Measurements from ENCODE around the gene SEPTIN10. TPM values are rescaled to one million over a fixed set of nuclear protein-coding genes. Genes with fewer than 3 reads are reported as not detected.
A peak's percentile ranks its signal among the peaks of the same experiment; 100 is the strongest.

Gene SEPTIN10
- total and polyA plus RNA-seq, 9 of the 15 experiments (the other 6 are each of a cell fraction or from before 2014, with no cell fraction given), result 0.40 TPM; not detected in 8

DNA sequence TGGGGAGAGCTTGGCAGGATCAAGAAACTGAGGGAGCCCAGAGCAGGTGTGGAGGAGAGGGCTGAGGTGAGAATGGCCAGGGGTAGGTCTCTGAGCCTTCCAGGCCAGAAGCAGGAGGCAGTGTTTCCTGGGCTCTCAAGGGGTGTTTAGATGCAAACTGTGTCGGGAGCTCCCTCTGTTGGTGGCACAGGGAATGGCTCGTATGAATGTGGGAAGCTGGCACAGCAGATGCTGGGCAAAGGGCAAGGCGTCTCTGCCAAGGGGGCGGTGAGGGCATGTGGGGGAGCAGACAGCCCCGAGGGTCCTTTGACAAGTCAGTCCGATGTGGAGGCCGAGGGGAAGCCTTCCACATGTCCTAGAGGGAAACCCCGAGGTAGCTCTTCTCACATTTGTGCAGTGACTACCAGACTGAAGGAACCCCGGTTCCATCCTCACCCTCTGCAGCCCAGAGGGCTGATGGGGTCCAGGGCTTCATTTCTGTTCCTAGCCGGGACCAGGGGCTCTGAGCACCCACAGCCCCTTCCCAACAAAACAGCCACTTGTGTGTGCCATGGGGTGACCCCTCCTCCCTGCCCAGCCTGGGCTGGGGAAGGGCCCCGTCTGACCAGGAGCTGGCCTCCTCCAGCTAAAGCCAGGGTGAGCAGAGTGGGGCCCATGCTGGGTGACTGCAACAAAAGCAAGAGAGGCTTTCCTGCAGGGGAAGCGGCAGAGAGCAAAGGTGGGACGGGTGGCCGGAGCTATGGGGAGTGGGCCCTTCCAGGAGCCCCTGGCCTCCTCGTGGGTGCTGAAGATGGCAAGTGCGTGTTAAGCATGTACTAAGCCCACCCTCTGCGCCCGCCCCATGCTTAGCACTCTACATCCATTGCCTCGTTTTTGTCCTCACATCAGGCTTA is 103.4 kb downstream of the SEPTIN10 start (continued):
- TF ChIP-seq SMC3 (conservative IDR thresholded peaks at IDR 0.05; ENCODE audit: insufficient read depth, low read depth, low read length) (peak; percentile 71), CLOCK (CRISPR knock-in tag; IDR thresholded peaks at IDR 0.05; ENCODE audit: borderline replicate concordance) (no peak), ARID2 (IDR thresholded peaks at IDR 0.05) (0 out of 2 replicates have a peak, but pooled peaks have one; percentile 23), RAD21 (CRISPR knock-in tag; conservative IDR thresholded peaks at IDR 0.05 in 1 of 2, IDR thresholded peaks at IDR 0.05 in 1 of 2) (peak; percentile 79 to 80)
- TF ChIP-seq, protein P1, sequence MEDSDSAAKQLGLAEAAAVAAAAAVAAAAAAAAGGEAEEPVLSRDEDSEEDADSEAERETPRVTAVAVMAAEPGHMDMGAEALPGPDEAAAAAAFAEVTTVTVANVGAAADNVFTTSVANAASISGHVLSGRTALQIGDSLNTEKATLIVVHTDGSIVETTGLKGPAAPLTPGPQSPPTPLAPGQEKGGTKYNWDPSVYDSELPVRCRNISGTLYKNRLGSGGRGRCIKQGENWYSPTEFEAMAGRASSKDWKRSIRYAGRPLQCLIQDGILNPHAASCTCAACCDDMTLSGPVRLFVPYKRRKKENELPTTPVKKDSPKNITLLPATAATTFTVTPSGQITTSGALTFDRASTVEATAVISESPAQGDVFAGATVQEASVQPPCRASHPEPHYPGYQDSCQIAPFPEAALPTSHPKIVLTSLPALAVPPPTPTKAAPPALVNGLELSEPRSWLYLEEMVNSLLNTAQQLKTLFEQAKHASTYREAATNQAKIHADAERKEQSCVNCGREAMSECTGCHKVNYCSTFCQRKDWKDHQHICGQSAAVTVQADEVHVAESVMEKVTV (CRISPR knock-in tag; IDR thresholded peaks at IDR 0.05), result peak; percentile 57

All from K562 (cell line).